SK-N-SH treated with all-trans-retinoic acid at 6 μM for 48 hours (cell line): Measurements from ENCODE around the gene HOOK1.

Experiments
- ARNTL ChIP-seq: fragments of 450-650 bp; formaldehyde crosslinking; IDR thresholded peaks from 2 replicates; pipeline ENCODE4 v1.5.0; 2020; ENCODE audit warnings: low read depth, mild to moderate bottlenecking, moderate library complexity, borderline replicate concordance
- BACH2 ChIP-seq: fragments of 250-450 bp; sonication (Bioruptor Pico); IDR thresholded peaks from 2 replicates; pipeline ENCODE4 v1.9.0; 2021; ENCODE audit warnings: mild to moderate bottlenecking, borderline replicate concordance
- CSRNP3 ChIP-seq: fragments of 250-450 bp; sonication (Bioruptor Pico); IDR thresholded peaks from 2 replicates; pipeline ENCODE4 v1.5.1; 2021; ENCODE audit warnings: mild to moderate bottlenecking, moderate library complexity
- GLIS3 ChIP-seq: fragments of 250-450 bp; sonication (Bioruptor Pico); IDR thresholded peaks from 2 replicates; pipeline ENCODE4 v1.5.0; 2020; ENCODE audit warnings: mild to moderate bottlenecking, moderate library complexity
- PATZ1 ChIP-seq: fragments of 250-450 bp; sonication (Bioruptor Pico); IDR thresholded peaks from 2 replicates; pipeline ENCODE4 v1.8.0; 2020; ENCODE audit warnings: mild to moderate bottlenecking, moderate library complexity, borderline replicate concordance
- SNAI2 ChIP-seq: fragments of 250-450 bp; sonication (Bioruptor Pico); IDR thresholded peaks from 2 replicates; pipeline ENCODE4 v1.5.0; 2020; ENCODE audit warnings: mild to moderate bottlenecking, moderate library complexity
- TCF4 ChIP-seq: fragments of 250-450 bp; sonication (Bioruptor Pico); IDR thresholded peaks from 2 replicates; pipeline ENCODE4 v1.8.0; 2021; ENCODE audit warnings: mild to moderate bottlenecking, moderate library complexity, borderline replicate concordance
- TOX ChIP-seq: fragments of 250-450 bp; sonication (Bioruptor Pico); IDR thresholded peaks from 2 replicates; pipeline ENCODE4 v1.8.0; 2021; ENCODE audit warnings: mild to moderate bottlenecking, moderate library complexity, borderline replicate concordance
- ZC3H10 ChIP-seq: fragments of 250-450 bp; sonication (Bioruptor Pico); IDR thresholded peaks from 2 replicates; pipeline ENCODE4 v1.5.1; 2021; ENCODE audit warnings: mild to moderate bottlenecking, moderate library complexity
- ZFP3 ChIP-seq: fragments of 250-450 bp; sonication (Bioruptor Pico); IDR thresholded peaks from 2 replicates; pipeline ENCODE4 v1.5.0; 2020; ENCODE audit warnings: mild to moderate bottlenecking, moderate library complexity
- ZFP30 ChIP-seq: fragments of 450-650 bp; formaldehyde crosslinking; IDR thresholded peaks from 2 replicates; pipeline ENCODE4 v1.5.0; 2022; ENCODE audit warnings: mild to moderate bottlenecking, moderate library complexity
- ZNF565 ChIP-seq: fragments of 450-650 bp; formaldehyde crosslinking; conservative IDR thresholded peaks from 2 replicates; pipeline ENCODE4 v1.5.0; 2020; ENCODE audit warnings: low read depth, mild to moderate bottlenecking, moderate library complexity
- ZNF70 ChIP-seq: fragments of 450-650 bp; formaldehyde crosslinking; IDR thresholded peaks from 2 replicates; pipeline ENCODE4 v1.5.0; 2020; ENCODE audit warnings: mild to moderate bottlenecking, moderate library complexity

GRCh38 chr1:59776960-59777852 lies 37.5 kb upstream of the HOOK1 start:
- no peak for TF ChIP-seq PATZ1 (CRISPR knock-in tag)
- TF ChIP-seq SNAI2: no peak
- no peak for TF ChIP-seq CSRNP3 (CRISPR knock-in tag)
- no peak for TF ChIP-seq BACH2
- no peak for TF ChIP-seq TCF4 (CRISPR knock-in tag)
- no peak for TF ChIP-seq ZFP3
- TF ChIP-seq ZC3H10 (CRISPR knock-in tag): no peak
- TF ChIP-seq ZFP30 (CRISPR knock-in tag): no peak
- TF ChIP-seq ZNF70 (CRISPR knock-in tag): no peak
- no peak for TF ChIP-seq ZNF565 (CRISPR knock-in tag)
- no peak for TF ChIP-seq GLIS3 (CRISPR knock-in tag)
- TF ChIP-seq ARNTL (CRISPR knock-in tag): no peak
- no peak for TF ChIP-seq TOX (CRISPR knock-in tag)
